Measurements from ENCODE around the gene TPP1.

GRCh38 chr11:6640985-6641701 lies 21.9 kb upstream of the TPP1 start:
- TF ChIP-seq POLR2A (IDR thresholded peaks at IDR 0.05) (no peak), EP300 (IDR thresholded peaks at IDR 0.05) (no peak), POLR2AphosphoS5 (IDR thresholded peaks at IDR 0.05) (no peak)
- TF ChIP-seq, protein P1, sequence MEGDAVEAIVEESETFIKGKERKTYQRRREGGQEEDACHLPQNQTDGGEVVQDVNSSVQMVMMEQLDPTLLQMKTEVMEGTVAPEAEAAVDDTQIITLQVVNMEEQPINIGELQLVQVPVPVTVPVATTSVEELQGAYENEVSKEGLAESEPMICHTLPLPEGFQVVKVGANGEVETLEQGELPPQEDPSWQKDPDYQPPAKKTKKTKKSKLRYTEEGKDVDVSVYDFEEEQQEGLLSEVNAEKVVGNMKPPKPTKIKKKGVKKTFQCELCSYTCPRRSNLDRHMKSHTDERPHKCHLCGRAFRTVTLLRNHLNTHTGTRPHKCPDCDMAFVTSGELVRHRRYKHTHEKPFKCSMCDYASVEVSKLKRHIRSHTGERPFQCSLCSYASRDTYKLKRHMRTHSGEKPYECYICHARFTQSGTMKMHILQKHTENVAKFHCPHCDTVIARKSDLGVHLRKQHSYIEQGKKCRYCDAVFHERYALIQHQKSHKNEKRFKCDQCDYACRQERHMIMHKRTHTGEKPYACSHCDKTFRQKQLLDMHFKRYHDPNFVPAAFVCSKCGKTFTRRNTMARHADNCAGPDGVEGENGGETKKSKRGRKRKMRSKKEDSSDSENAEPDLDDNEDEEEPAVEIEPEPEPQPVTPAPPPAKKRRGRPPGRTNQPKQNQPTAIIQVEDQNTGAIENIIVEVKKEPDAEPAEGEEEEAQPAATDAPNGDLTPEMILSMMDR (IDR thresholded peaks at IDR 0.05): no peak

All from upper lobe of left lung (tissue), 4 donors.